ENCODE results near the gene PLAC1.

PLAC1 gene

DNA sequence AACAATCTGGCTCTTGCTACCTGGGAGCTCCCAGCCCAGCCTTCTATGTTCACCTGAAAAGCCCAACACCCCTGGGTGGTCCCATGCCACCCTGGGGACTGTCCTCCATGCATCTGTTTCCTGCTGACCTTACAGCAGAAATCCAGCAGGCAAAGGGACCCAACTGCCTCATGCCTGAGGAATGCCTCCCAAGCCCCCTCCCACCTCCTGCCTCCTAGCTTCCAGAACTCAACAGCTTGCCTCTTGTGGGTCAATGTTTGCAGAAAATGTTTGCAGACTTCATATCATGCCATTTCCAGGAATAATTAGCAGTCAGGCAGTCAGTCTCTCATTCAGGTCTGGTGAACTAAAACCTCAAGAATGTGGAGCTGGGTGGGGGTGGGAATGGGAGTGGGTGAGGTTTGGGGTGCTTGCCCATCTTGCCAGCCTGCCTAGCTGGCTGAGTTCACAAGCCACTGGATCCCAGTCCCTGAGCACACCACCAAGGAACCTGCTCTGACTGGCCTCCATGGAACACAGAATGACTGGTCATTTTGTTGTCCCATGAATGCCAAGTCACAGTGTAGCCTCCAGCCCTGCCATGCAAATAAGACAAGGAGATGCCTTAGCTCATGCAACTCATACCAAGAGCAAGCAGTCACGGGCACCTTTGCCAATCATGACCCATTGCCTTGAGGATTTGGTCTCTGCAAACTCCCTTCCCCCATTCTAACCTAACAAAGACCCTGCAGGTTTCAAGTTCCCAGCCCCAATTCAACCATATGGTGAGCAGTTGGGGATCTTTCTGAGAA, 12.1 kb upstream of the PLAC1 start:
- no peak overlapping the region for H3K27ac ChIP-seq
- TF ChIP-seq, protein P1, sequence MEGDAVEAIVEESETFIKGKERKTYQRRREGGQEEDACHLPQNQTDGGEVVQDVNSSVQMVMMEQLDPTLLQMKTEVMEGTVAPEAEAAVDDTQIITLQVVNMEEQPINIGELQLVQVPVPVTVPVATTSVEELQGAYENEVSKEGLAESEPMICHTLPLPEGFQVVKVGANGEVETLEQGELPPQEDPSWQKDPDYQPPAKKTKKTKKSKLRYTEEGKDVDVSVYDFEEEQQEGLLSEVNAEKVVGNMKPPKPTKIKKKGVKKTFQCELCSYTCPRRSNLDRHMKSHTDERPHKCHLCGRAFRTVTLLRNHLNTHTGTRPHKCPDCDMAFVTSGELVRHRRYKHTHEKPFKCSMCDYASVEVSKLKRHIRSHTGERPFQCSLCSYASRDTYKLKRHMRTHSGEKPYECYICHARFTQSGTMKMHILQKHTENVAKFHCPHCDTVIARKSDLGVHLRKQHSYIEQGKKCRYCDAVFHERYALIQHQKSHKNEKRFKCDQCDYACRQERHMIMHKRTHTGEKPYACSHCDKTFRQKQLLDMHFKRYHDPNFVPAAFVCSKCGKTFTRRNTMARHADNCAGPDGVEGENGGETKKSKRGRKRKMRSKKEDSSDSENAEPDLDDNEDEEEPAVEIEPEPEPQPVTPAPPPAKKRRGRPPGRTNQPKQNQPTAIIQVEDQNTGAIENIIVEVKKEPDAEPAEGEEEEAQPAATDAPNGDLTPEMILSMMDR (IDR thresholded peaks at IDR 0.05), result no peak
- H3K36me3 ChIP-seq, result no peaks in the 10 kb centered on the region
- no peaks in the 10 kb centered on the region for H3K4me1 ChIP-seq (ENCODE audit: control insufficient read depth in 1 of 2, insufficient read depth in 1 of 2, low read depth in 1 of 2, low read length in 1 of 2)
- no peak overlapping the region for H3K4me3 ChIP-seq (ENCODE audit: low read depth in 1 of 2, low read length in 1 of 2)
- no peaks in the 10 kb centered on the region for H3K9me3 ChIP-seq
- H3K27me3 ChIP-seq, result no peaks in the 10 kb centered on the region

DNA sequence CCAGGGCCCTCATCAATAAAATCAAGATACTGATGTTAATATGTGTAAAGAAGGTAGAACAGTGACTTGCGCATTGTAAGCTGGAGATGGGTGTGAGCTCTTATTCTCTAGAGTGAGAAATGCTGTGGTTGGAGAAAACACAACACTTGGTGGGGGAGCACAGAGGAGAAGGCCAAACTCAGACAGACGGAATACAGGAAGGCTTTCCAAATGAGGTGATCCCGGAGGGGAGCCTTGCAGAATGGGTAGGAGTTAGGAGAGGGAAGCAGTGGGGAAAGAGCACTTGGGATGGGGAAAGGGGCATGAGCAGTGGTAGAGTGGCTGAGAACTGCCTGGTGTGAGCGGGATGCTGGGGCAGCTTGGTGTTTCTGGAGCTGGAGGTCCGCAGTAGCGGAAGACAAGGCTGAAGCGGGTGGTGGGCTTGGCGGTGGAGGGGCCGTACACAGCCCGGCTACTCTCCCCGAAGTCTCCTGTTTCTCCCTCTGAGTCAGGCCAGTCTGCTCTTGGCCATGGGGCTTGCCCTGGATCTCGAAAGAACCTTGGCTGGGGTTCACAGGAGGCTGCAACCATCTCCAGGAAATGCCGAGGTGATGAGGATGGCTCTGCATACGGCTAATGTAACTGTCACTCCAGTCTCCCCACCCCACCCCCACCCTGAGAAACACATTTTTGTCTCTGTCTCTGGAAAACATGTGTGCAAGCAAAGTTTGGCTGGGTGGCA, 11.3 kb upstream of the PLAC1 start:
- TF ChIP-seq, protein P1 (IDR thresholded peaks at IDR 0.05), result no peak
- Histone ChIP-seq H3K9me3 (no peaks in the 10 kb centered on the region), H3K36me3 (no peaks in the 10 kb centered on the region), H3K27ac (no peak overlapping the region), H3K4me3 (ENCODE audit: low read depth in 1 of 2, low read length in 1 of 2) (no peak overlapping the region), H3K27me3 (no peaks in the 10 kb centered on the region), H3K4me1 (ENCODE audit: control insufficient read depth in 1 of 2, insufficient read depth in 1 of 2, low read depth in 1 of 2, low read length in 1 of 2) (no peaks in the 10 kb centered on the region)

- H3K36me3 ChIP-seq, result no peaks in the 10 kb centered on the region
- no peak overlapping the region for H3K4me3 ChIP-seq (ENCODE audit: low read depth in 1 of 2, low read length in 1 of 2)
- H3K27ac ChIP-seq, result no peak overlapping the region
- H3K9me3 ChIP-seq, result no peaks in the 10 kb centered on the region
- TF ChIP-seq, protein P1 (IDR thresholded peaks at IDR 0.05), result no peak
- H3K27me3 ChIP-seq, result no peaks in the 10 kb centered on the region
- no peaks in the 10 kb centered on the region for H3K4me1 ChIP-seq (ENCODE audit: control insufficient read depth in 1 of 2, insufficient read depth in 1 of 2, low read depth in 1 of 2, low read length in 1 of 2)
Observed at GRCh38 chrX:134664202-134664601, 5.9 kb upstream of the PLAC1 start.

DNA sequence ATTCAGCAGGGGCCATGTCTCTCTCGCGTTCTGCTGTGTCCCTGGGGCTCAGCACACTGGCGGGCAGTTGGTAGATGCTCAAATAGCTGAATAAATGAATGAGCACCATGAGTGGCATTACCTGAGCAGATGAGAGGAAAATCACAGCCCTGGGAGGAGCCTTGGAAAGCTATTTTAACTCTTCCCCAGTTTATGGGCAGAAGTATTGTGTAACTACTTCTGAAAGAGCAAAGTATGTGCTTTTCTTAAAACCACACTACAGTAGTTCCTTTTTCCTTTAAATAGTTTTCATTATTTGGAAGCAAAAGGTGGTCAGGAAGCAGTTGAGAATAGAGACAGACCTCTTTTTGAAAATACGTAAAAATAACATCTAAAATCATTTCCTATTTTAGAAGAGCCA, 3.0 kb upstream of the PLAC1 start:
- no peak overlapping the region for H3K27ac ChIP-seq
- H3K27me3 ChIP-seq, result no peaks in the 10 kb centered on the region
- H3K9me3 ChIP-seq, result no peaks in the 10 kb centered on the region
- no peaks in the 10 kb centered on the region for H3K4me1 ChIP-seq (ENCODE audit: control insufficient read depth in 1 of 2, insufficient read depth in 1 of 2, low read depth in 1 of 2, low read length in 1 of 2)
- H3K4me3 ChIP-seq (ENCODE audit: low read depth in 1 of 2, low read length in 1 of 2), result no peak overlapping the region
- H3K36me3 ChIP-seq, result no peaks in the 10 kb centered on the region
- TF ChIP-seq, protein P1 (IDR thresholded peaks at IDR 0.05), result no peak

- H3K27me3 ChIP-seq, result no peaks in the 10 kb centered on the region
- no peak overlapping the region for H3K27ac ChIP-seq
- no peaks in the 10 kb centered on the region for H3K4me1 ChIP-seq (ENCODE audit: control insufficient read depth in 1 of 2, insufficient read depth in 1 of 2, low read depth in 1 of 2, low read length in 1 of 2)
- H3K36me3 ChIP-seq, result no peaks in the 10 kb centered on the region
- no peak overlapping the region for H3K4me3 ChIP-seq (ENCODE audit: low read depth in 1 of 2, low read length in 1 of 2)
- TF ChIP-seq, protein P1 (IDR thresholded peaks at IDR 0.05), result no peak
- no peaks in the 10 kb centered on the region for H3K9me3 ChIP-seq
Observed at GRCh38 chrX:134660627-134661026, 2.4 kb upstream of the PLAC1 start.
